Colonic mucosa (tissue), 4 donors: ENCODE results near the gene ARHGAP20. TPM values are rescaled to one million over a fixed set of nuclear protein-coding genes. Genes with fewer than 3 reads are reported as not detected.
A peak's percentile ranks its signal among the peaks of the same experiment; 100 is the strongest.

Experiments used
- DNase-seq: peaks from one replicate; pipeline ENCODE4 v3.0.0-alpha.2; 2020
- H3K27ac ChIP-seq: fragments of 200-600 bp; one replicate; pipeline ENCODE4 v1.8.0; 2021
- H3K27me3 ChIP-seq: fragments of 200-600 bp; one replicate; pipeline ENCODE4 v1.8.0; 2021
- H3K36me3 ChIP-seq: fragments of 200-600 bp; one replicate; pipeline ENCODE4 v1.8.0; 2021
- H3K4me1 ChIP-seq: fragments of 200-600 bp; one replicate; pipeline ENCODE4 v1.8.0; 2021; ENCODE audit warnings: mild to moderate bottlenecking
- H3K4me3 ChIP-seq: fragments of 200-600 bp; one replicate; pipeline ENCODE4 v1.8.0; 2021
- H3K9ac ChIP-seq, 2 donors: one replicate each; pipeline ENCODE4 v1.7.0; 2013; ENCODE audit warnings: control low read depth in 2 of 2, low read depth in 2 of 2, low read length in 2 of 2
- H3K9me3 ChIP-seq: fragments of 200-600 bp; one replicate; pipeline ENCODE4 v1.8.0; 2021
- CTCF ChIP-seq: fragments of 200-600 bp; IDR thresholded peaks from one replicate; pipeline ENCODE4 v1.8.0; 2022; ENCODE audit warnings: antibody characterized with exemption, mild to moderate bottlenecking
- intact Hi-C: fragments of 100-400 bp; cut with DNase I; formaldehyde crosslinking; loops from one replicate; pipeline ENCODE4 v1.14.1; 2022
- total RNA-seq, 2 donors: library from RNA; stranded (reverse); fragmentation: NEBNext Ultra II Directional in 1 of 2; extraction: Animal tissue kit (Norgen Biotek cat#: 25700) in 1 of 2; gene quantifications; one replicate each; pipeline ENCODE4 v1.2.1, GENCODE V29; 2021
- donor health status: healthy.
- donor health status: DM: no; HTN: no; CAD: no.
- donor health status: DM: no; HTN: no; CAD: no.

Gene ARHGAP20
- total RNA-seq, 2 donors from 2014 or later: 0.74 to 1.3 TPM

GRCh38 chr11:110711448-110711775, 825 bp downstream of the ARHGAP20 start:
- TF ChIP-seq CTCF: no peak
- intact Hi-C loops: no loop called here

GRCh38 chr11:110710628-110711381, 1.4 kb downstream of the ARHGAP20 start:
- Histone ChIP-seq H3K36me3 (no peaks in the 10 kb centered on the region), H3K9ac (peak overlapping the region in 1 of 2 donors; percentile 15), H3K27me3 (peaks cover 16% of the 10 kb centered on the region), H3K9me3 (no peaks in the 10 kb centered on the region), H3K4me1 (peaks cover 3% of the 10 kb centered on the region), H3K27ac (no peak overlapping the region), H3K4me3 (peak overlapping the region; percentile 58)
- no peak for TF ChIP-seq CTCF
- intact Hi-C loops: no loop called here
- peak; percentile 34 for DNase-seq

More at GRCh38 chr11:110711448-110711775, 825 bp downstream of the ARHGAP20 start:
- no peaks in the 10 kb centered on the region for H3K36me3 ChIP-seq
- H3K9ac ChIP-seq: peak overlapping the region; percentile 55 to 66
- peaks cover 16% of the 10 kb centered on the region for H3K27me3 ChIP-seq
- peak overlapping the region; percentile 61 for H3K27ac ChIP-seq
- no peak for DNase-seq
- H3K4me1 ChIP-seq: peaks cover 3% of the 10 kb centered on the region
- peak overlapping the region; percentile 58 for H3K4me3 ChIP-seq
- H3K9me3 ChIP-seq: no peaks in the 10 kb centered on the region

- Histone ChIP-seq H3K27me3 (no peaks in the 10 kb centered on the region), H3K4me3 (no peak overlapping the region), H3K9me3 (no peaks in the 10 kb centered on the region), H3K27ac (no peak overlapping the region), H3K36me3 (no peaks in the 10 kb centered on the region), H3K4me1 (no peaks in the 10 kb centered on the region), H3K9ac (no peak overlapping the region)
- intact Hi-C loops: no loop called here
- TF ChIP-seq CTCF: no peak
- DNase-seq: no peak
Measured at GRCh38 chr11:110704210-110704864, 7.9 kb downstream of the ARHGAP20 start.

GRCh38 chr11:110691926-110692325, 20.3 kb downstream of the ARHGAP20 start:
- TF ChIP-seq CTCF: no peak
- no peak for DNase-seq
- H3K9ac ChIP-seq: no peak overlapping the region
- no peaks in the 10 kb centered on the region for H3K4me1 ChIP-seq
- intact Hi-C loops: no loop called here
- no peaks in the 10 kb centered on the region for H3K27me3 ChIP-seq
- H3K27ac ChIP-seq: no peak overlapping the region
- H3K9me3 ChIP-seq: no peaks in the 10 kb centered on the region
- no peak overlapping the region for H3K4me3 ChIP-seq
- no peaks in the 10 kb centered on the region for H3K36me3 ChIP-seq

- no peak for DNase-seq
- Histone ChIP-seq H3K9me3 (no peaks in the 10 kb centered on the region), H3K9ac (no peak overlapping the region), H3K36me3 (no peaks in the 10 kb centered on the region), H3K27me3 (no peaks in the 10 kb centered on the region), H3K27ac (no peak overlapping the region), H3K4me3 (no peak overlapping the region), H3K4me1 (no peaks in the 10 kb centered on the region)
- intact Hi-C loops: no loop called here
- no peak for TF ChIP-seq CTCF
Measured at GRCh38 chr11:110689306-110689705, 22.9 kb downstream of the ARHGAP20 start.
